Chondrocyte (in vitro differentiated cells): Measurements from ENCODE around the gene AMOTL2. TPM values are rescaled to one million over a fixed set of nuclear protein-coding genes. Genes with fewer than 3 reads are reported as not detected.

ENCODE experiments used
- DNase-seq: peaks from one replicate; pipeline ENCODE4 v3.0.0; 2021; ENCODE audit warnings: mixed read lengths, low spot score
- H3K27ac Mint-ChIP-seq: one replicate; pipeline ENCODE4 v1.8.0; 2021; ENCODE audit warnings: mild to moderate bottlenecking, moderate library complexity, mixed read lengths; ENCODE audit not compliant: unreplicated experiment
- H3K27me3 Mint-ChIP-seq: 2 replicates; pipeline ENCODE4 v1.8.0; 2021; ENCODE audit warnings: low read depth, mixed read lengths
- H3K36me3 Mint-ChIP-seq: 2 replicates; pipeline ENCODE4 v1.8.0; 2021; ENCODE audit warnings: low read depth, mixed read lengths
- H3K4me1 Mint-ChIP-seq: 2 replicates; pipeline ENCODE4 v1.8.0; 2021; ENCODE audit warnings: low read depth, mild to moderate bottlenecking, mixed read lengths
- H3K4me3 Mint-ChIP-seq: one replicate; pipeline ENCODE4 v1.8.0; 2021; ENCODE audit warnings: mild to moderate bottlenecking, moderate library complexity, mixed read lengths; ENCODE audit not compliant: unreplicated experiment
- H3K9me3 Mint-ChIP-seq: 2 replicates; pipeline ENCODE4 v1.8.0; 2021; ENCODE audit warnings: low read depth, mixed read lengths
- CTCF ChIP-seq: fragments of 200-600 bp; sonication (generic); IDR thresholded peaks from 2 replicates; pipeline ENCODE4 v1.5.0; 2021; ENCODE audit warnings: antibody characterized with exemption, mild to moderate bottlenecking, moderate library complexity
- total RNA-seq: library from RNA; stranded (reverse); gene quantifications from 3 replicates; pipeline ENCODE4 v1.2.1, GENCODE V29; 2021

The AMOTL2 gene
- total RNA-seq, 1 donor from 2014 or later: 259 TPM

GRCh38 chr3:134345202-134345601, 29.0 kb downstream of the AMOTL2 start:
- TF ChIP-seq CTCF: no peak
- Mint-ChIP-seq H3K4me1 (peaks cover 42% of the 10 kb centered on the region), H3K36me3 (peaks cover 8% of the 10 kb centered on the region), H3K4me3 (no peak overlapping the region), H3K27ac (no peak overlapping the region), H3K9me3 (peaks cover 14% of the 10 kb centered on the region), H3K27me3 (no peaks in the 10 kb centered on the region)
- DNase-seq: no peak

GRCh38 chr3:134344560-134344959, 29.7 kb downstream of the AMOTL2 start:
- no peak overlapping the region for H3K4me3 Mint-ChIP-seq
- H3K36me3 Mint-ChIP-seq: peaks cover 8% of the 10 kb centered on the region
- H3K9me3 Mint-ChIP-seq: peaks cover 14% of the 10 kb centered on the region
- peaks cover 42% of the 10 kb centered on the region for H3K4me1 Mint-ChIP-seq
- no peaks in the 10 kb centered on the region for H3K27me3 Mint-ChIP-seq
- no peak for TF ChIP-seq CTCF
- DNase-seq: no peak
- no peak overlapping the region for H3K27ac Mint-ChIP-seq

DNA sequence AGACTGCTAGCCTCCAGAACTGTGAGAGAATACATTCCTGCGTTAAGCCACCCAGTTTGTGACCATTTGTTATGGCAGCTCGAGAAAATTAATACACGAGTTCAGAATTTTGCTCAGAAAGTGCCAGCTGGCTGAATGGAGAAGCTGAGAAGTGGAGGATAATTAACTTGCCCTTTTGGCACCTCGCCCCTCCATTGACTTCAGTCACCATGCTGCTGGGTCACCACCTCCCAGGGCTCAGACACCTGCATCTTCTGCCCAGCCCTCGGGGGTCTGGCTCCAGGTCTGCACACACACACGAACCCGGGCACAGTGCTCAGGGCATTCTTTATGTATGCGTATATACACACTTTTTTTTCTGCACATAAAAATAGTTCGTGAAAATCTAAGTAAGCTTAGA, 32.0 kb downstream of the AMOTL2 start:
- Mint-ChIP-seq H3K9me3 (peaks cover 14% of the 10 kb centered on the region), H3K4me3 (no peak overlapping the region), H3K36me3 (peaks cover 8% of the 10 kb centered on the region), H3K27me3 (no peaks in the 10 kb centered on the region), H3K27ac (no peak overlapping the region), H3K4me1 (peaks cover 38% of the 10 kb centered on the region)
- DNase-seq: no peak
- TF ChIP-seq CTCF: no peak

GRCh38 chr3:134341389-134341788, 32.9 kb downstream of the AMOTL2 start:
- H3K4me3 Mint-ChIP-seq: no peak overlapping the region
- no peak overlapping the region for H3K27ac Mint-ChIP-seq
- no peak for DNase-seq
- H3K27me3 Mint-ChIP-seq: no peaks in the 10 kb centered on the region
- H3K9me3 Mint-ChIP-seq: peaks cover 6% of the 10 kb centered on the region
- peaks cover 5% of the 10 kb centered on the region for H3K36me3 Mint-ChIP-seq
- TF ChIP-seq CTCF: no peak
- H3K4me1 Mint-ChIP-seq: peaks cover 43% of the 10 kb centered on the region

- H3K4me3 Mint-ChIP-seq: no peak overlapping the region
- H3K36me3 Mint-ChIP-seq: peaks cover 2% of the 10 kb centered on the region
Observed at GRCh38 chr3:134340982-134341365, 33.3 kb downstream of the AMOTL2 start.

More at GRCh38 chr3:134340982-134341365, 33.3 kb downstream of the AMOTL2 start:
- H3K9me3 Mint-ChIP-seq: peaks cover 2% of the 10 kb centered on the region
- no peak for DNase-seq
- H3K4me1 Mint-ChIP-seq: peaks cover 46% of the 10 kb centered on the region
- TF ChIP-seq CTCF: no peak
- H3K27me3 Mint-ChIP-seq: no peaks in the 10 kb centered on the region
- H3K27ac Mint-ChIP-seq: peak overlapping the region; percentile 57
